Upper lobe of left lung (tissue), 4 donors: ENCODE results near the gene ARMC12.

Source experiments
- CTCF ChIP-seq, 6 experiments: fragments of 450-650 bp in 4 of 6; fragments of 200-600 bp in 2 of 6; sonication (generic) in 2 of 6; IDR thresholded peaks; one replicate each; pipeline ENCODE4 v1.5.1; 2016 to 2019; ENCODE audit warnings: antibody characterized with exemption in 6 of 6
- EP300 ChIP-seq, 4 donors: sonication (generic); formaldehyde crosslinking; IDR thresholded peaks; one replicate each; pipeline ENCODE4 v1.5.1; 2017; ENCODE audit warnings: antibody characterized with exemption in 4 of 4, control low read depth in 2 of 4

- TF ChIP-seq CTCF (IDR thresholded peaks at IDR 0.05), result no peak
- no peak for TF ChIP-seq EP300 (IDR thresholded peaks at IDR 0.05)
Measured at GRCh38 chr6:35710241-35710847, 26.5 kb upstream of the ARMC12 start.
